Uterus (tissue), 2 donors: ENCODE results near the gene TNRC18.

Source experiments
- CTCF ChIP-seq, 4 experiments: fragments of 200-600 bp in 2 of 4; fragments of 450-650 bp in 2 of 4; sonication (generic) in 2 of 4; IDR thresholded peaks; one replicate each; pipeline ENCODE4 v1.5.1; 2016 to 2019; ENCODE audit warnings: antibody characterized with exemption in 4 of 4, mild to moderate bottlenecking in 2 of 4, moderate library complexity in 1 of 4
- POLR2A ChIP-seq, 2 donors: fragments of 450-650 bp; IDR thresholded peaks; one replicate each; pipeline ENCODE4 v1.6.1; 2016; ENCODE audit warnings: antibody characterized with exemption in 2 of 2, mild to moderate bottlenecking in 1 of 2, moderate library complexity in 1 of 2

- TF ChIP-seq POLR2A (IDR thresholded peaks at IDR 0.05) = no peak
- TF ChIP-seq CTCF (IDR thresholded peaks at IDR 0.05) = no peak
Measured at GRCh38 chr7:5463031-5463430, 39.4 kb upstream of the TNRC18 start.
